Endothelial cell of umbilical vein (primary cell): Measurements from ENCODE around the gene SETBP1. TPM values are rescaled to one million over a fixed set of nuclear protein-coding genes. Genes with fewer than 3 reads are reported as not detected.

Source experiments
- BruUV-seq: library from RNA; stranded (reverse); fragments of 400-500 nt; replicated peaks from 2 replicates; lab custom pipeline; 2021; lab: Mats Ljungman, UMichigan
- CTCF ChIA-PET: fragments of 300-600, 350-600 bp; sonication (Branson Sonifier 250); formaldehyde crosslinking; loops from one replicate; lab custom pipeline; 2021; ENCODE audit warnings: antibody characterized with exemption, inconsistent platforms; lab: Charles Lee
- POLR2A ChIA-PET: fragments of 300-600, 350-600 bp; sonication (Branson Sonifier 250); formaldehyde crosslinking; loops from one replicate; lab custom pipeline; 2021; ENCODE audit warnings: antibody characterized with exemption, inconsistent platforms; lab: Charles Lee
- DNase-seq: peaks from one replicate; pipeline ENCODE4 v3.0.0-alpha.2; 2011; ENCODE audit warnings: low read depth, low spot score
- FAIRE-seq: peaks from 2 replicates; lab custom pipeline; 2011; peaks lifted over from hg19 to GRCh38; lab: Jason Lieb, UNC
- H2AFZ ChIP-seq: 2 replicates; pipeline ENCODE4 v1.6.0; 2012; ENCODE audit warnings: low read depth, low read length, control low read depth, inconsistent platforms
- H3K27ac ChIP-seq: 2 replicates; pipeline ENCODE4 v1.5.1; 2011; ENCODE audit warnings: low read depth, mild to moderate bottlenecking, control low read depth, low read length, moderate library complexity; ENCODE audit not compliant: insufficient read depth
- H3K27me3 ChIP-seq, 2 experiments: 2 replicates each; pipeline versions ENCODE4 v1.6.0 to v1.6.1; 2011; ENCODE audit warnings: low read length in 2 of 2, mixed read lengths in 1 of 2; ENCODE audit not compliant: control insufficient read depth in 2 of 2, insufficient read depth in 2 of 2
- H3K36me3 ChIP-seq, 2 experiments: 2 replicates in 1 of 2; 3 replicates in 1 of 2; pipeline ENCODE4 v1.5.1; 2011; ENCODE audit warnings: low read length in 2 of 2, mild to moderate bottlenecking in 1 of 2, moderate library complexity in 1 of 2; ENCODE audit not compliant: control insufficient read depth in 2 of 2, insufficient read depth in 2 of 2; ENCODE audit errors: extremely low read depth in 1 of 2
- H3K4me1 ChIP-seq: 3 replicates; pipeline ENCODE4 v1.5.1; 2011; ENCODE audit warnings: mild to moderate bottlenecking, low read length; ENCODE audit not compliant: control insufficient read depth, insufficient read depth; ENCODE audit errors: extremely low read depth
- H3K4me2 ChIP-seq: 2 replicates; pipeline ENCODE4 v1.6.1; 2011; ENCODE audit warnings: low read length, control low read depth, mixed read lengths; ENCODE audit not compliant: insufficient read depth
- H3K4me3 ChIP-seq, 3 experiments: fragments of 200-600 bp in 1 of 3; sonication (generic), shearing (Covaris generic) in 1 of 3; replicated peaks in 1 of 3; 2 replicates each; pipeline ENCODE4 v1.5.1; 2011 to 2016; ENCODE audit warnings: control low read depth in 3 of 3, low read length in 3 of 3, mild to moderate bottlenecking in 2 of 3, inconsistent platforms in 1 of 3, low read depth in 1 of 3, moderate library complexity in 1 of 3; ENCODE audit not compliant: insufficient read depth in 1 of 3
- H3K79me2 ChIP-seq: 2 replicates; pipeline ENCODE4 v1.6.0; 2012; ENCODE audit warnings: low read length, inconsistent platforms; ENCODE audit not compliant: control insufficient read depth, insufficient read depth
- H3K9ac ChIP-seq: replicated peaks from 2 replicates; pipeline ENCODE3; 2011; ENCODE audit warnings: low read length, control low read depth; ENCODE audit not compliant: insufficient read depth; ENCODE audit errors: extremely low read depth
- H3K9me1 ChIP-seq: replicated peaks from 3 replicates; pipeline ENCODE4 v1.6.0; 2011; ENCODE audit warnings: mild to moderate bottlenecking, low read length; ENCODE audit not compliant: control insufficient read depth, insufficient read depth; ENCODE audit errors: extremely low read depth
- H3K9me3 ChIP-seq: replicated peaks from 2 replicates; pipeline ENCODE4 v1.5.1; 2012; ENCODE audit warnings: low read length, inconsistent platforms; ENCODE audit not compliant: control insufficient read depth, insufficient read depth
- H4K20me1 ChIP-seq: replicated peaks from 2 replicates; pipeline ENCODE3; 2011; ENCODE audit warnings: mild to moderate bottlenecking, low read length; ENCODE audit not compliant: control insufficient read depth, insufficient read depth; ENCODE audit errors: extremely low read depth
- EZH2 ChIP-seq: IDR thresholded peaks from 2 replicates; pipeline ENCODE4 v1.6.1; 2012; ENCODE audit warnings: borderline replicate concordance, low read depth, mild to moderate bottlenecking, moderate library complexity, low read length, inconsistent platforms; ENCODE audit not compliant: severe bottlenecking
- FOS ChIP-seq: IDR thresholded peaks from 2 replicates; pipeline ENCODE4 v1.6.1; 2011; ENCODE audit warnings: mild to moderate bottlenecking, low read length, moderate library complexity, borderline replicate concordance; ENCODE audit not compliant: insufficient read depth
- GATA2 ChIP-seq: IDR thresholded peaks from 2 replicates; pipeline ENCODE4 v1.7.0; 2011; ENCODE audit warnings: low read depth, mild to moderate bottlenecking, moderate library complexity, mixed read lengths, low read length; ENCODE audit not compliant: insufficient read length, insufficient read depth
- JUN ChIP-seq: IDR thresholded peaks from 2 replicates; pipeline ENCODE4 v1.6.1; 2011; ENCODE audit warnings: borderline replicate concordance, low read depth; ENCODE audit not compliant: insufficient read length, insufficient read depth
- MYC ChIP-seq: IDR thresholded peaks from one replicate; pipeline ENCODE4 v1.6.1; 2011; ENCODE audit warnings: mild to moderate bottlenecking, low read depth, low read length
- POLR2A ChIP-seq: IDR thresholded peaks from 2 replicates; pipeline ENCODE4 v1.6.1; 2012; ENCODE audit warnings: low read depth, mild to moderate bottlenecking, control low read depth, low read length
- POLR2AphosphoS5 ChIP-seq: IDR thresholded peaks from 2 replicates; pipeline ENCODE4 v1.6.1; 2012; ENCODE audit warnings: low read depth, mild to moderate bottlenecking, control low read depth, low read length, moderate library complexity; ENCODE audit not compliant: insufficient read depth
- dilution Hi-C: fragments of 300-500 bp; cut with MboI; formaldehyde crosslinking; loops from one replicate; pipeline ENCODE4 v1.15.0; 2019; ENCODE audit warnings: low sequenced_read_pairs; ENCODE audit not compliant: extremely low pct_ligation_motif_present
- intact Hi-C: fragments of 100-400 bp; cut with micrococcal nuclease; formaldehyde crosslinking; loops from one replicate; pipeline ENCODE4 v1.10.0; 2022
- polyA plus RNA-seq, 4 experiments: library from polyadenylated mRNA; depleted of rRNA in 3 of 4; stranded (reverse) in 3 of 4; unstranded in 1 of 4; fragments of >200 nt; gene quantifications; 2 replicates each; pipeline versions ENCODE4 v1.2.1 to v1.2.3, GENCODE V29; 2011 to 2012; ENCODE audit warnings: missing spikeins in 1 of 4
- total RNA-seq: library from RNA; stranded (reverse); gene quantifications from 2 replicates; pipeline ENCODE4 v1.2.3, GENCODE V29; 2021
- TF ChIP-seq, protein P1 (sequence below), 2 donors: IDR thresholded peaks; 1 replicate in 1 of 2; 2 replicates in 1 of 2; pipeline ENCODE4 v1.5.1; 2011; ENCODE audit warnings: low read length in 2 of 2, mild to moderate bottlenecking in 2 of 2, moderate library complexity in 2 of 2, control low read depth in 1 of 2, inconsistent platforms in 1 of 2, low read depth in 1 of 2; ENCODE audit not compliant: insufficient read depth in 1 of 2; ENCODE audit errors: extremely low read depth in 1 of 2
- TF ChIP-seq, protein P2 (sequence below): IDR thresholded peaks from 2 replicates; pipeline ENCODE4 v1.6.1; 2011; ENCODE audit not compliant: insufficient read depth, insufficient read length

Gene SETBP1
- total and polyA plus RNA-seq, 2 donors (not counting 3 experiments of a cell fraction or from before 2014, with no cell fraction given) = 0.76 to 3.1 TPM

DNA sequence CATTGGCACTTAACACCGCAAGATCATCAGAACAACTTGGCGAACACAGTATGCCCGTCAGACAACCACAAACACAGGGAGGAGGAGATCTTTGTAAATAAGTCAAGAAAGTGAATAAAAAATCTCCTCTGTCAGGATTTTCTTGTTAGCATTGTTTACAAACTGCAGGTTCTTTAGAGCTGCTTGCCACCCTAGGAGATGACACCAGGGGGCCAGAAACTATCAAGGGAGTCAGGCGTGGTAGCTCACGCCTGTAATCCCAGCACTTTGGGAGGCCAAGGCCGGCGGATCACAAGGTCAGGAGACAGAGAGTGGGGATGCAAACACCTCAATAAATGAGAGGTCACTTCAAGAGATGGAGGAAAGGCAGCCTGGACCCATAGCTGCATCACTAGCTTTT is 428.1 kb downstream of the SETBP1 start:
- FAIRE-seq = no peak
- no peaks in the 10 kb centered on the region for H3K9me3 ChIP-seq
- H2AFZ ChIP-seq = no peak overlapping the region
- dilution Hi-C loops = no loop called here
- H3K9ac ChIP-seq = no peak overlapping the region
- intact Hi-C loops = no loop called here
- H4K20me1 ChIP-seq = no peaks in the 10 kb centered on the region
- no peak overlapping the region for H3K27ac ChIP-seq
- no peaks in the 10 kb centered on the region for H3K36me3 ChIP-seq
- ChIA-PET CTCF (no interaction called here), POLR2A (no interaction called here)
- no TSS peak for BruUV-seq
- no peaks in the 10 kb centered on the region for H3K4me1 ChIP-seq
- DNase-seq = no peak
- H3K27me3 ChIP-seq = no peaks in the 10 kb centered on the region
- H3K79me2 ChIP-seq = no peaks in the 10 kb centered on the region
- no peak for TF ChIP-seq GATA2
- TF ChIP-seq, protein P1, sequence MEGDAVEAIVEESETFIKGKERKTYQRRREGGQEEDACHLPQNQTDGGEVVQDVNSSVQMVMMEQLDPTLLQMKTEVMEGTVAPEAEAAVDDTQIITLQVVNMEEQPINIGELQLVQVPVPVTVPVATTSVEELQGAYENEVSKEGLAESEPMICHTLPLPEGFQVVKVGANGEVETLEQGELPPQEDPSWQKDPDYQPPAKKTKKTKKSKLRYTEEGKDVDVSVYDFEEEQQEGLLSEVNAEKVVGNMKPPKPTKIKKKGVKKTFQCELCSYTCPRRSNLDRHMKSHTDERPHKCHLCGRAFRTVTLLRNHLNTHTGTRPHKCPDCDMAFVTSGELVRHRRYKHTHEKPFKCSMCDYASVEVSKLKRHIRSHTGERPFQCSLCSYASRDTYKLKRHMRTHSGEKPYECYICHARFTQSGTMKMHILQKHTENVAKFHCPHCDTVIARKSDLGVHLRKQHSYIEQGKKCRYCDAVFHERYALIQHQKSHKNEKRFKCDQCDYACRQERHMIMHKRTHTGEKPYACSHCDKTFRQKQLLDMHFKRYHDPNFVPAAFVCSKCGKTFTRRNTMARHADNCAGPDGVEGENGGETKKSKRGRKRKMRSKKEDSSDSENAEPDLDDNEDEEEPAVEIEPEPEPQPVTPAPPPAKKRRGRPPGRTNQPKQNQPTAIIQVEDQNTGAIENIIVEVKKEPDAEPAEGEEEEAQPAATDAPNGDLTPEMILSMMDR (IDR thresholded peaks at IDR 0.05; ENCODE audit: extremely low read depth in 1 of 2, insufficient read depth in 1 of 2, low read depth in 1 of 2, low read length in 2 of 2) = no peak
- TF ChIP-seq EZH2 = no peak
- no peak for TF ChIP-seq POLR2AphosphoS5
- no peak overlapping the region for H3K4me2 ChIP-seq
- no peaks in the 10 kb centered on the region for H3K9me1 ChIP-seq
- H3K4me3 ChIP-seq = no peak overlapping the region

DNA sequence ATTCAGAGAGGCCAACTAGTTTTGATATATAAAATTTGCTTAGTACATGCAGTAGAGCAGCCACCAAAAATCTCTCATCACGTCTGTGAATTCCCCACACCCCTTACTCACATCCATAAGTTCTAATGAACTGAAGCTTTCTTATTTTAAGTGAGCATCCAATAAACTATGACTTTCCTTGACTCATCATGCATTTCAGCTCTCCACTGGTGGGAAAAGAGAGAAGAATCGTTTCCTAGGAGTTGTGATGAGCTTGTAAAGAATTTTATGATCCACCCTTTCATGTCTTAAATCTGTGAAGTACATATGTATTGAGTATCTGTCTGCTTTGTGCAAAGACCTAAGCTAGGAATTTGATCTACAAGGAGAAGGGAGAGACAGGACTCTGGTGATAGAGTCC is 428.6 kb downstream of the SETBP1 start:
- Histone ChIP-seq H3K4me3 (no peak overlapping the region), H3K27ac (no peak overlapping the region), H3K27me3 (no peaks in the 10 kb centered on the region), H4K20me1 (no peaks in the 10 kb centered on the region), H3K4me1 (no peaks in the 10 kb centered on the region), H3K9me1 (no peaks in the 10 kb centered on the region), H3K79me2 (no peaks in the 10 kb centered on the region), H2AFZ (no peak overlapping the region), H3K9me3 (no peaks in the 10 kb centered on the region), H3K9ac (no peak overlapping the region), H3K4me2 (no peak overlapping the region), H3K36me3 (no peaks in the 10 kb centered on the region)
- ChIA-PET POLR2A (no interaction called here), CTCF (no interaction called here)
- intact Hi-C loops = no loop called here
- TF ChIP-seq, protein P1 (IDR thresholded peaks at IDR 0.05; ENCODE audit: extremely low read depth in 1 of 2, insufficient read depth in 1 of 2, low read depth in 1 of 2, low read length in 2 of 2) = no peak
- TF ChIP-seq POLR2AphosphoS5 (no peak), MYC (no peak), JUN (no peak), POLR2A (no peak), FOS (no peak), GATA2 (no peak), EZH2 (no peak)
- TF ChIP-seq, protein P2, sequence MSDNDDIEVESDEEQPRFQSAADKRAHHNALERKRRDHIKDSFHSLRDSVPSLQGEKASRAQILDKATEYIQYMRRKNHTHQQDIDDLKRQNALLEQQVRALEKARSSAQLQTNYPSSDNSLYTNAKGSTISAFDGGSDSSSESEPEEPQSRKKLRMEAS = no peak
- DNase-seq (no peak), FAIRE-seq (no peak)
- dilution Hi-C loops = no loop called here
- no TSS peak for BruUV-seq
